Subcutaneous adipose tissue (tissue), 4 donors: ENCODE data around the gene EIF3M. TPM values are rescaled to one million over a fixed set of nuclear protein-coding genes. Genes with fewer than 3 reads are reported as not detected.

Experiments
- total RNA-seq, 4 donors: library from RNA; depleted of rRNA; stranded (reverse); fragments of >200 nt; gene quantifications; one replicate each; pipeline ENCODE4 v1.1.0, GENCODE V29; 2016
- TF ChIP-seq, protein P1 (sequence below): fragments of 450-650 bp; IDR thresholded peaks from one replicate; pipeline ENCODE4 v1.5.1; 2016; ENCODE audit warnings: low read depth, mild to moderate bottlenecking, control low read depth, antibody characterized with exemption, moderate library complexity

EIF3M gene
- 100 to 1,000 TPM; 277 to 447 (median 362) TPM for total RNA-seq

DNA sequence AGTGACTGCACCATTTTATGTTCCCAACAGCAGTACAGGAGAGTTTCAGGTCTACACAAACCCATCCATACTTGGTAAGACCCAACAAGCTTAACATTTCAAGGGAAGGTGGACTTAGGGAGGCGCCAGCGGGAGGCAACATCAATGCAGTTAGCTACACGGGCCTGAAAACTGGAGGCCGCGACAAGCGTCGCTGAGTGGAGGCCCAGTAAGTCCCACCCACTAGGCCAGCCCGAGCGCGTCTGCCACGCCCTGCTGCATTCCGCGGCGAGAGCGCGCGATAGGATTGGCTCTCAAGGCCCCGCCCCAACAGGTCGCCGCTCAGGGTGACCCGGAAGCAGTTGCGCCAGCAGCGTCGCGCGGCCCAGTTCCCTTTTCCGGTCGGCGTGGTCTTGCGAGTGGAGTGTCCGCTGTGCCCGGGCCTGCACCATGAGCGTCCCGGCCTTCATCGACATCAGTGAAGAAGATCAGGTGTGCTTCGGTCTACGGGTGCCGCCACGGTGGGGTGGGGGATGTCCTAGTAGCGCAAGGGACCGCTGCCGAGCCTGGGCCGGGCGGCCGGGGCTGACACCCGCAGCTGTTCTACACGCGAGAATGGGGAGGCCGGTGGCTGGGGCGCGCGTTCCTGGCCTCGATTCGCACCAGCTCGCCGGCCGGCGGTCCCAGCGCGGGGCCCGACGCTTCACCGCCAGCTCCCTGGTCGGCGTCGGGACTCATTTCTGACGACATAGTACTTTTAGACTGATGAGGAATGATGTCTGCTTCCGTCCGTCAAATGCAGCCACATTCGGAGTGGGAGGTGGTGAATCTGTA is at the start of gene EIF3M:
Gene EIF3M, plus strand, starts transcription at position 373 of the 813 bp plus-strand sequence. Its CDS starts 57 bp downstream, at position 430.
- TF ChIP-seq, protein P1, sequence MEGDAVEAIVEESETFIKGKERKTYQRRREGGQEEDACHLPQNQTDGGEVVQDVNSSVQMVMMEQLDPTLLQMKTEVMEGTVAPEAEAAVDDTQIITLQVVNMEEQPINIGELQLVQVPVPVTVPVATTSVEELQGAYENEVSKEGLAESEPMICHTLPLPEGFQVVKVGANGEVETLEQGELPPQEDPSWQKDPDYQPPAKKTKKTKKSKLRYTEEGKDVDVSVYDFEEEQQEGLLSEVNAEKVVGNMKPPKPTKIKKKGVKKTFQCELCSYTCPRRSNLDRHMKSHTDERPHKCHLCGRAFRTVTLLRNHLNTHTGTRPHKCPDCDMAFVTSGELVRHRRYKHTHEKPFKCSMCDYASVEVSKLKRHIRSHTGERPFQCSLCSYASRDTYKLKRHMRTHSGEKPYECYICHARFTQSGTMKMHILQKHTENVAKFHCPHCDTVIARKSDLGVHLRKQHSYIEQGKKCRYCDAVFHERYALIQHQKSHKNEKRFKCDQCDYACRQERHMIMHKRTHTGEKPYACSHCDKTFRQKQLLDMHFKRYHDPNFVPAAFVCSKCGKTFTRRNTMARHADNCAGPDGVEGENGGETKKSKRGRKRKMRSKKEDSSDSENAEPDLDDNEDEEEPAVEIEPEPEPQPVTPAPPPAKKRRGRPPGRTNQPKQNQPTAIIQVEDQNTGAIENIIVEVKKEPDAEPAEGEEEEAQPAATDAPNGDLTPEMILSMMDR = no peak

DNA sequence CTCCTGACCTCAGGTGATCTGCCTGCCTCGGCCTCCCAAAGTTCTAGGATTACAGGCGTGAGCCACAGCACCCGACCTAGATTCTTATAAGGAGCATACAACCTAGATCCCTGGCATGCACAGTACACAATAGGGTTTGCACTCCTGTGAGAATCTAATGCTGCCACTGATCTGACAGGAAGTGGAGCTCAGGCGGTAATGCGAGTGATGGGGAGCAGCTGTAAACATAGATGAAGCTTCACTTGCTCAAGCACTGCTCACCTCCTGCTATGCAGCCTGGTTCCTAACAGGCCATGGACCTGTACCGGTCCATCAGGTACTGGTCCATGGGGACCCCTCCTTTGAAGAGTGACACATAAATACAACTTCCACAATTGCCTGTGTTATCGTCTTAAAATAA is 44.8 kb upstream of the EIF3M start:
- TF ChIP-seq, protein P1 = no peak

DNA sequence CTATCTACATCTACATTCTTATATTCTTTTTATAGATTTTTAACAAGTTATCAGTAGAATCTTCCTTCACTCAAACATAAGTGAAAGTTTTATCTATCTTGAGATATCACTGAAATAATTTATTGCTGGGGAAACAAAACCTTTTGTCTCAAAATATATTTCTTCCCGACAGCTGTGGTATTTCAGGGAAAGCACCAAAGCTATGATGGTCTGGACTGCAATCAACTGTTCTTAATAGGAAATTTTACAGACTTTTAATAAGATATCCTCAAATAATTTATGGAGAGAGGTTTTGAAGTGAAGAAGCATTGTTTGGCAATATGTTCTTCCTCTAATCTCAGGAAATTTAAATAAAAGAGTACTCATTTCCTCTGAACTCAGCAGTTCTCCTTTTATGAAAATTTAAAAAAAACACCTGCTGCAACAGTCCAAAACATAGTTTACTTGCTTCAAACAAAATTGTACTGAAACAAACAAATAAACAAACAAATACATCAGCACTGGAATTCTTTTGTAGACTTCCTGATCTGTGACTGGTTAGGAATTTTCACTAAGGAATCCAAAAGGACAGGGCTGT is 33.9 kb upstream of the EIF3M start:
- TF ChIP-seq, protein P1 = no peak

DNA sequence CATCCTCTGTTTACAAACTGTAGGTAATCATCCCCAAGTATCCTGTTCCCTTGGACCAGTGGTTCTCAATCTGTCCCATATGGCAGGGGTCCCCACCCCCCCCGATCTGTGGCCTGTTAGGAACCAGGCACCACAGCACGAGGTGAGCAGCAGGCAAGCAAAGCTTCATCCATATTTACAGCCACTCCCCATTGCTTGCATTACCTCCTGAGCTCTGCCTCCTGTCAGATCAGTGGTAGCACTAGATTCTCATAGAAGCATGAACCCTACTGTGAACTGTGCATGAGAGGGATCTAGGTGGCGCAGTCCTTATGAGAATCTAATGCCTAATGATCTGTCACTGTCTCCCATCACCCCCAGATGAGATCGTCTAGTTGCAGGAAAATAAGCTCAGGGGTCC is 33.4 kb upstream of the EIF3M start:
- TF ChIP-seq, protein P1 = no peak

DNA sequence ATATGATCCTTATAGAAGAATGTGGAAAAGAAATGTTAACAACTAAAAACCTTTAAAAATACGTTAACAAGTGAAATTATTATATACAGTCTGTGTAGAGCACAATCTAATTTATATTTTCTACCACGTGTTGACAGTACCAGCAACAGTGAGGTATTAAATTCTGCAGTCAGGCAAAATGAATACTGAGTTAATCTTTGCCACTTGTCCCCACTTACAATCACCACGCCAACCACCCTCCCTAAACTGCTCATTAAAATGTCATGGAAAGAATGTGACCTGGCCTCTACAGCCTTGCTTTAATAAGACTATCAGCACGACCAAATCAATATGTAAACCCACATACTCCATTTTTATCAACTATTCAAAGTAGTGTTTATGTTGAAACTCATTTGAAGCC is 28.5 kb upstream of the EIF3M start:
- TF ChIP-seq, protein P1 = no peak

DNA sequence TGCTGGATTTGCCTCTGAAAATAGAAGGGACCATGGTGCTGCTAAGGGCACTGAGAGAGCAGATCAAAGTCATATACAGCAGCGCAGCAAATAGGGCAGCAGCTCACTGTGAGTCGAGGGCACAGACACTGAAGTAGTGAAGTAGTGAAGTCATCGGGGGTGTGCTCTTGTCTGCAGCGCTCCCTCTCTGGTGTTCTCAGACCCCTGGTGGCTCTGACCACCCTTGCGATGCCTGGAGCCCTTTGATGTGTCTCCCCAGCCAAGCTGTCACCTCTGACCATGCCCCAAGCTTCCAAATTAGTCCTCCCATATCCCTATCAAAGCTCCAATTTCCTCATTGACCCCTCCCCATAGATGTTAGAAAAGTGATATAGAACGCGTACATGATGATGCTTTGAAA is 27.7 kb upstream of the EIF3M start:
- TF ChIP-seq, protein P1 = no peak

DNA sequence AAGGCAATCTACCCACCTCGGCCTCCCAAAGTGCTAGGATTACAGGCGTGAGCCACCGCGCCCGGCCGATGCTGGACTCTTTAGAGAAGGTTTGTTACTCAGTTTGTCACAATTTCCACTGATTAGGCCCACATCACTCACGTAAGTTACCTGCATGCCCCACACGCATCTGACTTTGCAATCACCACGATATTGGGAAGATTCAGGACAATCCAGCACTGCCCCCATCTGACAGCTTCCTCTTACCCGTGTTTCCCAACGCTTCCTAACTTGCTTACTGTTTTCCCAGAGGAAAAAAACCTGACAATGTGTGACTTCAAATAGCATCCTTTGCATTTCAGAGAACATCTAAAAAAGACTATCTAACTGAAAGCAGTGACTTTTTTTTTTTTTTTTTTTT is 21.8 kb upstream of the EIF3M start:
- TF ChIP-seq, protein P1 = no peak
